Osteocyte (in vitro differentiated cells): ENCODE results near the gene PKIB. TPM values are rescaled to one million over a fixed set of nuclear protein-coding genes. Genes with fewer than 3 reads are reported as not detected.
"Not testable (repeated sequence)": the region's sequence is repeated elsewhere in the genome, so short reads cannot be mapped to it uniquely, and the experiment has no call there.

Experiments used
- DNase-seq: peaks from one replicate; pipeline ENCODE4 v3.0.0; 2021; ENCODE audit warnings: mixed read lengths; ENCODE audit not compliant: unreplicated experiment; ENCODE audit errors: extremely low spot score
- H3K27ac Mint-ChIP-seq: one replicate; pipeline ENCODE4 v1.8.0; 2021; ENCODE audit warnings: mild to moderate bottlenecking, mixed read lengths; ENCODE audit not compliant: unreplicated experiment
- H3K27me3 Mint-ChIP-seq: one replicate; pipeline ENCODE4 v1.8.0; 2021; ENCODE audit warnings: mixed read lengths; ENCODE audit not compliant: unreplicated experiment
- H3K36me3 Mint-ChIP-seq: one replicate; pipeline ENCODE4 v1.8.0; 2021; ENCODE audit warnings: mixed read lengths; ENCODE audit not compliant: unreplicated experiment
- H3K4me1 Mint-ChIP-seq: one replicate; pipeline ENCODE4 v1.8.0; 2021; ENCODE audit warnings: mixed read lengths; ENCODE audit not compliant: unreplicated experiment
- H3K4me3 Mint-ChIP-seq: one replicate; pipeline ENCODE4 v1.8.0; 2021; ENCODE audit warnings: mild to moderate bottlenecking, moderate library complexity, mixed read lengths; ENCODE audit not compliant: unreplicated experiment
- H3K9me3 Mint-ChIP-seq: one replicate; pipeline ENCODE4 v1.8.0; 2021; ENCODE audit warnings: mixed read lengths; ENCODE audit not compliant: unreplicated experiment
- CTCF ChIP-seq: fragments of 200-600 bp; sonication (generic); IDR thresholded peaks from 2 replicates; pipeline ENCODE4 v1.5.0; 2021; ENCODE audit warnings: antibody characterized with exemption, mild to moderate bottlenecking, moderate library complexity
- total RNA-seq: library from RNA; stranded (reverse); gene quantifications from 2 replicates; pipeline ENCODE4 v1.2.1, GENCODE V29; 2021

The PKIB gene
- total RNA-seq, 1 donor from 2014 or later: 35.0 TPM

- Mint-ChIP-seq H3K4me1 (no peaks in the 10 kb centered on the region), H3K27ac (no peak overlapping the region), H3K36me3 (no peaks in the 10 kb centered on the region), H3K9me3 (no peaks in the 10 kb centered on the region), H3K27me3 (peaks cover 23% of the 10 kb centered on the region), H3K4me3 (no peak overlapping the region)
- TF ChIP-seq CTCF: no peak
- DNase-seq: no peak
These were observed 136.5 kb downstream of the PKIB start for GRCh38 chr6:122746688-122747087.

GRCh38 chr6:122747573-122747972 is 137.4 kb downstream of the PKIB start:
- Mint-ChIP-seq H3K27me3 (peaks cover 23% of the 10 kb centered on the region), H3K36me3 (no peaks in the 10 kb centered on the region), H3K9me3 (no peaks in the 10 kb centered on the region), H3K4me1 (no peaks in the 10 kb centered on the region), H3K4me3 (no peak overlapping the region), H3K27ac (no peak overlapping the region)
- no peak for TF ChIP-seq CTCF
- no peak for DNase-seq

DNA sequence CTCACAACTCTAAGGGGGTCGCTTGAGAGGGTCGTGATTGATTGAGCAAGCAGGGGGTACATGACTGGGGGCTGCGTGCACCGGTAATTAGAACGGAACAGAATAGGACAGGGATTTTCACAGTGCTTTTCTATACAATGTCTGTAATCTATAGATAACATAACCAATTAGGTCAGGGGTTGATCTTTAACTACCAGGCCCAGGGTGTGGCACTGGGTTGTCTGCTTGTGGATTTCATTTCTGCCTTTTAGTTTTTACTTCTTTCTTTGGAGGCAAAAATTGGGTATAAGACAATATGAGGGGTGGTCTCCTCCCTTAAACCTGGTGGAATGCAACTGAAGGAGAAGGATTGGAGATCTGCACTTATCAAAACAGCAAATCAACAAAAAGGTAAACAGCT is 138.7 kb downstream of the PKIB start:
- DNase-seq, H3K36me3 Mint-ChIP-seq, H3K27ac Mint-ChIP-seq, H3K9me3 Mint-ChIP-seq, H3K4me3 Mint-ChIP-seq, H3K4me1 Mint-ChIP-seq: not testable (repeated sequence)
- peaks cover 23% of the 10 kb centered on the region for H3K27me3 Mint-ChIP-seq

GRCh38 chr6:122749451-122750050 is 139.3 kb downstream of the PKIB start:
- Mint-ChIP-seq H3K9me3 (no peaks in the 10 kb centered on the region), H3K4me1 (no peaks in the 10 kb centered on the region)

GRCh38 chr6:122751326-122751725 is 141.1 kb downstream of the PKIB start:
- Mint-ChIP-seq H3K27me3 (peaks cover 29% of the 10 kb centered on the region), H3K4me1 (no peaks in the 10 kb centered on the region), H3K27ac (no peak overlapping the region), H3K36me3 (no peaks in the 10 kb centered on the region), H3K4me3 (no peak overlapping the region), H3K9me3 (no peaks in the 10 kb centered on the region)
- TF ChIP-seq CTCF: no peak
- DNase-seq: no peak

More at GRCh38 chr6:122749451-122750050, 139.3 kb downstream of the PKIB start:
- H3K27me3 Mint-ChIP-seq: peaks cover 23% of the 10 kb centered on the region
- no peak overlapping the region for H3K4me3 Mint-ChIP-seq
- H3K36me3 Mint-ChIP-seq: no peaks in the 10 kb centered on the region
- DNase-seq: no peak
- TF ChIP-seq CTCF: no peak
- no peak overlapping the region for H3K27ac Mint-ChIP-seq

DNA sequence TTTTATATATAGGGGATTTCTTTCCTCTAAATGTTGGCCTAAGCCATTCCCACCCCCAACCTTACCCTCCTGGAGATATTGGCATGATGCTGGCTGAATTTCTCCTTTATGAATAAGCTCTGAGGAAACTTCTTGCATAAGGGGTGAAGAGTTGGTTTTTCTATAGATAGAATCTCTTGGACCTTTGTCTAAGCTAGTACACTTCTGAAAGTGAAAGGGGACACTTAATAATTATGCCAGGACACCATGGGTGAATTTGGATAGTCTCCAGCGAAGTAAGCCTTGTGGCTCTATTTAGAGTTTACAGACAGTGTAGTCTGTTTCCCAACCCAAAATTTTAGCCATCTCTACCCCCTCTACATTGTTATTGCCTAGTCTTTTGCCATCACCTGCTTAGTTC is 142.3 kb downstream of the PKIB start:
- Mint-ChIP-seq H3K36me3 (no peaks in the 10 kb centered on the region), H3K27me3 (peaks cover 36% of the 10 kb centered on the region), H3K4me3 (no peak overlapping the region), H3K9me3 (no peaks in the 10 kb centered on the region), H3K27ac (no peak overlapping the region), H3K4me1 (no peaks in the 10 kb centered on the region)
- TF ChIP-seq CTCF: no peak
- no peak for DNase-seq
